ENCODE data around the gene CAV3. TPM values are rescaled to one million over a fixed set of nuclear protein-coding genes. Genes with fewer than 3 reads are reported as not detected.

The CAV3 gene
- total and polyA plus RNA-seq, 7 donors: 20.5 to 71.1 (median 49.3) TPM

GRCh38 chr3:8734137-8734878 is 706 bp downstream of the CAV3 start:
- TF ChIP-seq CTCF (IDR thresholded peaks at IDR 0.05): no peak
- Histone ChIP-seq H3K27ac (peak overlapping the region; percentile 98), H3K4me3 (peak overlapping the region; percentile 70), H3K36me3 (ENCODE audit: insufficient read depth in 1 of 2, low read depth in 1 of 2) (no peaks in the 10 kb centered on the region), H3K27me3 (ENCODE audit: insufficient read depth in 3 of 3, low read length in 2 of 3) (no peaks in the 10 kb centered on the region), H3K4me1 (peaks cover 34% of the 10 kb centered on the region), H3K9me3 (no peaks in the 10 kb centered on the region)
- DNase-seq (peak; percentile 41 to 72), ATAC-seq (peak; percentile 72 to 86 (median 83))
- intact Hi-C loops (cut with DNase I): loop anchor here in 1 of 2 donors (5.0 kb wide), 1 partner anchor 72 kb away; no protein-coding TSS in a partner anchor
- 32 to 49% (median 38%) methylated on average over 15 to 19 of the region's 19 CpGs for WGBS, 3 donors

GRCh38 chr3:8734908-8735307 is 1.3 kb downstream of the CAV3 start:
- WGBS, 3 donors: 33 to 50% (median 43%) methylated on average over 1 of the region's 1 CpG
- Histone ChIP-seq H3K4me1 (peaks cover 38% of the 10 kb centered on the region), H3K4me3 (peak overlapping the region; percentile 70), H3K36me3 (ENCODE audit: insufficient read depth in 1 of 2, low read depth in 1 of 2) (no peaks in the 10 kb centered on the region), H3K9me3 (no peaks in the 10 kb centered on the region), H3K27ac (peak overlapping the region; percentile 98), H3K27me3 (ENCODE audit: insufficient read depth in 3 of 3, low read length in 2 of 3) (no peaks in the 10 kb centered on the region)
- DNase-seq (no peak), ATAC-seq (no peak)
- no peak for TF ChIP-seq CTCF (IDR thresholded peaks at IDR 0.05)
- intact Hi-C loops (cut with DNase I): loop anchor here in 1 of 2 donors (5.0 kb wide), 1 partner anchor 73 kb away; no protein-coding TSS in a partner anchor

GRCh38 chr3:8736436-8736835 is 2.8 kb downstream of the CAV3 start:
- peak overlapping the region; percentile 98 for H3K27ac ChIP-seq
- WGBS, 3 donors: 38 to 61% (median 41%) methylated on average over 11 of the region's 11 CpGs
- intact Hi-C loops (cut with DNase I): no loop called here

GRCh38 chr3:8737301-8737700 is 3.7 kb downstream of the CAV3 start:
- Histone ChIP-seq H3K27me3 (ENCODE audit: insufficient read depth in 3 of 3, low read length in 2 of 3) (no peaks in the 10 kb centered on the region), H3K9me3 (no peaks in the 10 kb centered on the region), H3K4me3 (no peak overlapping the region), H3K36me3 (ENCODE audit: insufficient read depth in 1 of 2, low read depth in 1 of 2) (no peaks in the 10 kb centered on the region), H3K27ac (peak overlapping the region; percentile 98), H3K4me1 (peaks cover 61% of the 10 kb centered on the region)
- 86 to 89% (median 87%) methylated on average over 4 of the region's 4 CpGs for WGBS, 3 donors
- TF ChIP-seq CTCF (IDR thresholded peaks at IDR 0.05): no peak
- DNase-seq (no peak), ATAC-seq (no peak)
- intact Hi-C loops (cut with DNase I): no loop called here

More at GRCh38 chr3:8736436-8736835, 2.8 kb downstream of the CAV3 start:
- H3K36me3 ChIP-seq (ENCODE audit: insufficient read depth in 1 of 2, low read depth in 1 of 2): no peaks in the 10 kb centered on the region
- H3K9me3 ChIP-seq: no peaks in the 10 kb centered on the region
- peaks cover 52% of the 10 kb centered on the region for H3K4me1 ChIP-seq
- H3K4me3 ChIP-seq: peak overlapping the region; percentile 70
- DNase-seq: peak; percentile 60 to 79
- no peaks in the 10 kb centered on the region for H3K27me3 ChIP-seq (ENCODE audit: insufficient read depth in 3 of 3, low read length in 2 of 3)
- no peak for TF ChIP-seq CTCF (IDR thresholded peaks at IDR 0.05)
- peak; percentile 57 to 73 (median 66) for ATAC-seq

All from psoas muscle (tissue), 8 donors.